ENCODE data around the gene TCF7L2.

GRCh38 chr10:112961609-112962008, 11.6 kb downstream of the TCF7L2 start:
- TF ChIP-seq, protein P1, sequence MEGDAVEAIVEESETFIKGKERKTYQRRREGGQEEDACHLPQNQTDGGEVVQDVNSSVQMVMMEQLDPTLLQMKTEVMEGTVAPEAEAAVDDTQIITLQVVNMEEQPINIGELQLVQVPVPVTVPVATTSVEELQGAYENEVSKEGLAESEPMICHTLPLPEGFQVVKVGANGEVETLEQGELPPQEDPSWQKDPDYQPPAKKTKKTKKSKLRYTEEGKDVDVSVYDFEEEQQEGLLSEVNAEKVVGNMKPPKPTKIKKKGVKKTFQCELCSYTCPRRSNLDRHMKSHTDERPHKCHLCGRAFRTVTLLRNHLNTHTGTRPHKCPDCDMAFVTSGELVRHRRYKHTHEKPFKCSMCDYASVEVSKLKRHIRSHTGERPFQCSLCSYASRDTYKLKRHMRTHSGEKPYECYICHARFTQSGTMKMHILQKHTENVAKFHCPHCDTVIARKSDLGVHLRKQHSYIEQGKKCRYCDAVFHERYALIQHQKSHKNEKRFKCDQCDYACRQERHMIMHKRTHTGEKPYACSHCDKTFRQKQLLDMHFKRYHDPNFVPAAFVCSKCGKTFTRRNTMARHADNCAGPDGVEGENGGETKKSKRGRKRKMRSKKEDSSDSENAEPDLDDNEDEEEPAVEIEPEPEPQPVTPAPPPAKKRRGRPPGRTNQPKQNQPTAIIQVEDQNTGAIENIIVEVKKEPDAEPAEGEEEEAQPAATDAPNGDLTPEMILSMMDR (IDR thresholded peaks at IDR 0.05), result no peak
- TF ChIP-seq POLR2A (IDR thresholded peaks at IDR 0.05), result no peak
